ENCODE measurements around the gene DPYSL5. TPM values are rescaled to one million over a fixed set of nuclear protein-coding genes. Genes with fewer than 3 reads are reported as not detected.

The DPYSL5 gene
- total RNA-seq, 2 experiments from 2014 or later = not detected

GRCh38 chr2:26889796-26890195, 41.9 kb downstream of the DPYSL5 start:
- intact Hi-C loops (cut with DNase I, micrococcal nuclease) = no loop called here
- DNase-seq (no peak), ATAC-seq (ENCODE audit: poor library complexity) (no peak)
- Mint-ChIP-seq H3K36me3 (ENCODE audit: low read depth) (no peaks in the 10 kb centered on the region), H3K9me3 (no peaks in the 10 kb centered on the region), H3K27me3 (no peaks in the 10 kb centered on the region), H3K4me3 (no peak overlapping the region), H3K4me1 (ENCODE audit: low read depth) (no peaks in the 10 kb centered on the region), H3K27ac (no peak overlapping the region)
- ChIA-PET CTCF (no interaction called here), POLR2A (no interaction called here)
- TF ChIP-seq, protein P1, sequence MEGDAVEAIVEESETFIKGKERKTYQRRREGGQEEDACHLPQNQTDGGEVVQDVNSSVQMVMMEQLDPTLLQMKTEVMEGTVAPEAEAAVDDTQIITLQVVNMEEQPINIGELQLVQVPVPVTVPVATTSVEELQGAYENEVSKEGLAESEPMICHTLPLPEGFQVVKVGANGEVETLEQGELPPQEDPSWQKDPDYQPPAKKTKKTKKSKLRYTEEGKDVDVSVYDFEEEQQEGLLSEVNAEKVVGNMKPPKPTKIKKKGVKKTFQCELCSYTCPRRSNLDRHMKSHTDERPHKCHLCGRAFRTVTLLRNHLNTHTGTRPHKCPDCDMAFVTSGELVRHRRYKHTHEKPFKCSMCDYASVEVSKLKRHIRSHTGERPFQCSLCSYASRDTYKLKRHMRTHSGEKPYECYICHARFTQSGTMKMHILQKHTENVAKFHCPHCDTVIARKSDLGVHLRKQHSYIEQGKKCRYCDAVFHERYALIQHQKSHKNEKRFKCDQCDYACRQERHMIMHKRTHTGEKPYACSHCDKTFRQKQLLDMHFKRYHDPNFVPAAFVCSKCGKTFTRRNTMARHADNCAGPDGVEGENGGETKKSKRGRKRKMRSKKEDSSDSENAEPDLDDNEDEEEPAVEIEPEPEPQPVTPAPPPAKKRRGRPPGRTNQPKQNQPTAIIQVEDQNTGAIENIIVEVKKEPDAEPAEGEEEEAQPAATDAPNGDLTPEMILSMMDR (IDR thresholded peaks at IDR 0.05) = no peak
- Histone ChIP-seq H3K36me3 (ENCODE audit: insufficient read depth, low read length) (no peaks in the 10 kb centered on the region), H3K4me1 (ENCODE audit: insufficient read depth, low read length) (no peaks in the 10 kb centered on the region), H3K27ac (ENCODE audit: low read depth in 1 of 2, low read length in 2 of 2) (no peak overlapping the region), H3K27me3 (ENCODE audit: control insufficient read depth in 1 of 2, insufficient read depth in 2 of 2, low read length in 2 of 2) (no peaks in the 10 kb centered on the region), H3K4me3 (ENCODE audit: low read length) (no peak overlapping the region), H3K9me3 (ENCODE audit: control insufficient read depth in 1 of 2, insufficient read depth in 1 of 2, low read length in 2 of 2) (no peaks in the 10 kb centered on the region)

GRCh38 chr2:26890341-26891000, 42.5 kb downstream of the DPYSL5 start:
- H3K27me3 Mint-ChIP-seq = no peaks in the 10 kb centered on the region
- no peaks in the 10 kb centered on the region for H3K4me1 Mint-ChIP-seq (ENCODE audit: low read depth)
- ATAC-seq (ENCODE audit: poor library complexity) (no peak), DNase-seq (no peak)
- H3K9me3 ChIP-seq (ENCODE audit: control insufficient read depth in 1 of 2, insufficient read depth in 1 of 2, low read length in 2 of 2) = no peaks in the 10 kb centered on the region
- no peaks in the 10 kb centered on the region for H3K4me1 ChIP-seq (ENCODE audit: insufficient read depth, low read length)
- H3K27ac Mint-ChIP-seq = no peak overlapping the region
- H3K27me3 ChIP-seq (ENCODE audit: control insufficient read depth in 1 of 2, insufficient read depth in 2 of 2, low read length in 2 of 2) = no peaks in the 10 kb centered on the region
- no peak overlapping the region for H3K27ac ChIP-seq (ENCODE audit: low read depth in 1 of 2, low read length in 2 of 2)
- TF ChIP-seq, protein P1 (IDR thresholded peaks at IDR 0.05) = no peak
- CTCF ChIA-PET = no interaction called here
- intact Hi-C loops (cut with DNase I, micrococcal nuclease) = no loop called here
- H3K4me3 Mint-ChIP-seq = no peak overlapping the region
- H3K36me3 ChIP-seq (ENCODE audit: insufficient read depth, low read length) = no peaks in the 10 kb centered on the region
- H3K9me3 Mint-ChIP-seq = no peaks in the 10 kb centered on the region
- POLR2A ChIA-PET = no interaction called here
- no peaks in the 10 kb centered on the region for H3K36me3 Mint-ChIP-seq (ENCODE audit: low read depth)
- H3K4me3 ChIP-seq (ENCODE audit: low read length) = no peak overlapping the region

DNA sequence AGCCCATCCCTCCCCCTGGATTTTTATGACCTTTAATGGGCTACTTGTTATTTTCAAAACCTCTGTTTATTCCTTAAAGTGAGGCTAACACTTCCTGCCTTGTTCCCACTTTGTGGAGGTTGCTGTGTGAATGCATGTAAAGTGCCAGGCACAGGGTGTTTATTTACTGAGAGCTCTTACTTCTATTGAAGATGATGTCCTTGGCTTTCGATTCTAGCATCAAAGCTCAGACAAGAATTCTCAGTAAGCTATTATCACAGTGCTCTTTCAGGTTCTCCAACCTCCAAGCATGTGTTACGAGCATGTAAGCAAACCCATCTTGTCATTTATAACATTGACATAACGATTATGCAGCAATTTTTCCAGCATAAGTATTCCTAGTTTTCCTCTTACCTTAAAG, 44.2 kb downstream of the DPYSL5 start:
- no peaks in the 10 kb centered on the region for H3K4me1 Mint-ChIP-seq (ENCODE audit: low read depth)
- H3K4me3 Mint-ChIP-seq = no peak overlapping the region
- ChIA-PET CTCF (no interaction called here), POLR2A (no interaction called here)
- ATAC-seq (ENCODE audit: poor library complexity) = no peak
- Histone ChIP-seq H3K36me3 (ENCODE audit: insufficient read depth, low read length) (no peaks in the 10 kb centered on the region), H3K27ac (ENCODE audit: low read depth in 1 of 2, low read length in 2 of 2) (no peak overlapping the region), H3K9me3 (ENCODE audit: control insufficient read depth in 1 of 2, insufficient read depth in 1 of 2, low read length in 2 of 2) (no peaks in the 10 kb centered on the region), H3K4me3 (ENCODE audit: low read length) (no peak overlapping the region), H3K27me3 (ENCODE audit: control insufficient read depth in 1 of 2, insufficient read depth in 2 of 2, low read length in 2 of 2) (no peaks in the 10 kb centered on the region), H3K4me1 (ENCODE audit: insufficient read depth, low read length) (no peaks in the 10 kb centered on the region)
- no peaks in the 10 kb centered on the region for H3K36me3 Mint-ChIP-seq (ENCODE audit: low read depth)
- no peaks in the 10 kb centered on the region for H3K9me3 Mint-ChIP-seq
- intact Hi-C loops (cut with DNase I, micrococcal nuclease) = no loop called here
- H3K27ac Mint-ChIP-seq = no peak overlapping the region
- TF ChIP-seq, protein P1 (IDR thresholded peaks at IDR 0.05) = no peak
- H3K27me3 Mint-ChIP-seq = no peaks in the 10 kb centered on the region
- DNase-seq = no peak
